Esophagus squamous epithelium (tissue), 4 donors: ENCODE results near the gene CNTLN.

Experiments used
- CTCF ChIP-seq, 6 experiments: fragments of 450-650 bp in 4 of 6; fragments of 200-600 bp in 2 of 6; sonication (generic) in 2 of 6; IDR thresholded peaks; one replicate each; pipeline ENCODE4 v1.5.1; 2016 to 2019; ENCODE audit warnings: antibody characterized with exemption in 6 of 6, mild to moderate bottlenecking in 4 of 6, moderate library complexity in 4 of 6
- POLR2A ChIP-seq, 4 donors: fragments of 450-650 bp; IDR thresholded peaks; one replicate each; pipeline ENCODE4 v1.6.1; 2017; ENCODE audit warnings: antibody characterized with exemption in 4 of 4, mild to moderate bottlenecking in 4 of 4, moderate library complexity in 3 of 4

- TF ChIP-seq CTCF (IDR thresholded peaks at IDR 0.05) (no peak), POLR2A (IDR thresholded peaks at IDR 0.05) (no peak)
Observed at GRCh38 chr9:17090041-17090440, 44.8 kb upstream of the CNTLN start.
